ENCODE results near the gene KTN1.
A peak's percentile ranks its signal among the peaks of the same experiment; 100 is the strongest.

Gene KTN1

GRCh38 chr14:55579724-55580469, at the start of gene KTN1:
TSS of gene KTN1 (plus strand) at chr14:55580207. CDS start at chr14:55612049, 31,842 bp downstream.
- DNase-seq (ENCODE audit: low spot score) = peak; percentile 79

GRCh38 chr14:55530464-55530863, 49.5 kb upstream of the KTN1 start:
- no peak for DNase-seq (ENCODE audit: low spot score)

GRCh38 chr14:55532645-55533344, 47.2 kb upstream of the KTN1 start:
- no peak for DNase-seq (ENCODE audit: low spot score)

GRCh38 chr14:55533960-55534359, 46.0 kb upstream of the KTN1 start:
- no peak for DNase-seq (ENCODE audit: low spot score)

- no peak for DNase-seq (ENCODE audit: low spot score)
Measured at GRCh38 chr14:55535516-55536203, 44.3 kb upstream of the KTN1 start.

- no peak for DNase-seq (ENCODE audit: low spot score)
Measured at GRCh38 chr14:55536204-55536708, 43.8 kb upstream of the KTN1 start.

GRCh38 chr14:55537782-55538181, 42.2 kb upstream of the KTN1 start:
- no peak for DNase-seq (ENCODE audit: low spot score)

GRCh38 chr14:55539975-55540374, 40.0 kb upstream of the KTN1 start:
- DNase-seq (ENCODE audit: low spot score) = no peak

GRCh38 chr14:55540847-55541773, 38.9 kb upstream of the KTN1 start:
- no peak for DNase-seq (ENCODE audit: low spot score)

GRCh38 chr14:55545779-55546178, 34.2 kb upstream of the KTN1 start:
- DNase-seq (ENCODE audit: low spot score) = no peak

- no peak for DNase-seq (ENCODE audit: low spot score)
Measured at GRCh38 chr14:55546212-55546874, 33.7 kb upstream of the KTN1 start.

GRCh38 chr14:55547650-55548315, 32.2 kb upstream of the KTN1 start:
- DNase-seq (ENCODE audit: low spot score) = no peak

- no peak for DNase-seq (ENCODE audit: low spot score)
Measured at GRCh38 chr14:55553791-55554190, 26.2 kb upstream of the KTN1 start.

GRCh38 chr14:55556929-55557623, 22.9 kb upstream of the KTN1 start:
- no peak for DNase-seq (ENCODE audit: low spot score)

- DNase-seq (ENCODE audit: low spot score) = no peak
Measured at GRCh38 chr14:55562135-55562534, 17.9 kb upstream of the KTN1 start.

GRCh38 chr14:55568618-55569017, 11.4 kb upstream of the KTN1 start:
- DNase-seq (ENCODE audit: low spot score) = no peak

- no peak for DNase-seq (ENCODE audit: low spot score)
Measured at GRCh38 chr14:55571125-55571889, 8.7 kb upstream of the KTN1 start.

GRCh38 chr14:55572578-55572977, 7.4 kb upstream of the KTN1 start:
- no peak for DNase-seq (ENCODE audit: low spot score)

GRCh38 chr14:55574988-55575387, 5.0 kb upstream of the KTN1 start:
- no peak for DNase-seq (ENCODE audit: low spot score)

Measured in CD4-positive, alpha-beta T cell treated with Interleukin-15 for 4 hours (primary cell).